Measurements from ENCODE around the gene TARP.
"Not testable (repeated sequence)": the region's sequence is repeated elsewhere in the genome, so short reads cannot be mapped to it uniquely, and the experiment has no call there.

TARP gene

DNA sequence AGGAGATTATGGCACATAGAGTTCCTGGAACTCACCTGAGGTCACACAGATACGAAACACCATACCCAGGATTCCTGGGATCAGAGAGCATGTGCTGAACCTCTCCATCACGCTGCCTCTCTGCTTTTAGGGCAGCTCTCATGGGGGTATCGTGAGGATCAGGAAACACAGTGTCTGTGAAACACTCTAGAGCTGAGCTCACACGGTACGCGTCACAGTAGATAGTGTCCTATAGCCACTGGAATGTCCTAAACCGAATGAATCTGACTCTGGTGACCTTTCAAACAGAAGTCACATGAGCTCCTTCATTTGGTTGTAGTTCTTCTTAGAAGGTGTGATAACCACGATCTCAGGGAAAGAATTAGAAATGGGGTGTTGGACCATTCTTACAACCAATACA lies 14.3 kb downstream of the TARP start:
- not testable (repeated sequence) for DNase-seq

DNA sequence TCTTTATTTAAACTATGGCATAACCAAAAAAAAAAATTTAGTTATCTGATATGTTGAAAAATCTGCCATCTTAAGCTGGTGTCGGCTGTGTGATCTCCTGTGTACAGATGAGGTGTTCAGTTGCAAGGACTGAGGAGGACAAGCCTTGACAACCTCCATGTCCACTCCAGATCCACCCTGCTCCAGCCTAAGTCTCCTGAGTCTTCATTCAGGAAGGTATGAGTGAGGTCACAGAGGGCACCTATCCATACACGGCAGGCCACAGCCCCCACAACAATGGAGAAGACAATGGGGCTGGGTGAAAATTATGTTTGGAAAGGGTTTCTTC lies 16.1 kb downstream of the TARP start:
- DNase-seq = no peak

DNA sequence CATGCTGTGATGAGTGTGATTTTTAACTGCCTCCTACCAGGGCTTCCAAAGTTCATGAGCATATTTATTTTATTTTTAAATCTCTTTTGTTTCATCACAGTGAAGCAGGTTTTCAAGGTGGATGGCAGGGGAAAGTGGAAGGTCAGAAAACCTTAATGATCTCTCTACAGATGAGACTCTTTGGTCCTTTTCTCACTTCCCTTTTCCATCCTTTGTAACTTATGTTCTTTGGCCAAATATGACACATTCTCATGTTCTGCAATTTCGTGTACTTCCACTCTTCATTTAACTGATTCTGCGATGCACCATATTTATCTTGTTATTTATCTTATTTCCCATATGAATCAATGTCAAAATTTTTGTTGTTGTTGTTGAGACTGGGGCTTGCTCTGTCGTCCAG lies 23.6 kb downstream of the TARP start:
- DNase-seq = not testable (repeated sequence)

GRCh38 chr7:38248069-38248567 lies 25.3 kb downstream of the TARP start:
- DNase-seq = no peak

GRCh38 chr7:38245409-38245977 lies 27.9 kb downstream of the TARP start:
- DNase-seq = no peak

DNA sequence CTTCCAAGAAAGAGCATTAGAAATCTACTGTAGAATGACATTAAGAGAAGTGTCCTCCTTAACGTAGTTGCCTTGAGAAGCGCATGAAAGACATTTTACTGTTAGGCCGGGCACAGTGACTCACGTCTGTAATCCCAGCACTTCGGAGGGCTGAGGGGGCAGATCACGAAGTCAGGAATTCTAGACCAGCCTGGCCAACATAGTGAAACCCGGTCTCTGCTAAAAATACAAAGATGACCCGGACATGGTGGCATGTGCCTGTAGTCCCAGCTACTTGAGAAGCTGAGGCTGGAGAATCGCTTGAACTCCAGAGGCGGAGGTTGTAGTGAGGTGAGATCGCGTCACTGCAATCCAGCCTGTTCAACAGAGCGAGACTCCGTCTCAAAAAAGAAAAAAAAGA lies 28.9 kb downstream of the TARP start:
- no peak for DNase-seq

GRCh38 chr7:38243345-38243744 lies 30.1 kb downstream of the TARP start:
- DNase-seq = not testable (repeated sequence)

GRCh38 chr7:38242814-38243213 lies 30.6 kb downstream of the TARP start:
- no peak for DNase-seq

DNA sequence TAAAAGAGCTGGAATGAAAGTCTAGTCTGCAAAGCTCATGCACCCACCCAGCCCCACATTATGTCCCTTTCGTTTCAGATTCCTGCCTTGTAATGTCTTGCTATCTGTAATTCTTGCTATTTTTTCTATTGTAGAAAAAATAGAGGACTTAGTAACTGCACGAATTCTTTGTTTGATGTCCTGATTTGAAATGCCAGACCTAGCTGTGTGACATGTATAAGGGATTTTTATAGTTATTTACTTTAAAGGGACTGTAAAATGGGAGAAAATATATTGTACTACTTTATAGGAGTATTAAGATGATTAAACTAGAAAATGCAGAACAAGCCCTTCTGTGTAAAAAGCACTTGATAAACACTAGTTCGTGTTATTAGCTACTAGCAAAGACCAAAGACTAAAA lies 32.4 kb downstream of the TARP start:
- no peak for DNase-seq

DNA sequence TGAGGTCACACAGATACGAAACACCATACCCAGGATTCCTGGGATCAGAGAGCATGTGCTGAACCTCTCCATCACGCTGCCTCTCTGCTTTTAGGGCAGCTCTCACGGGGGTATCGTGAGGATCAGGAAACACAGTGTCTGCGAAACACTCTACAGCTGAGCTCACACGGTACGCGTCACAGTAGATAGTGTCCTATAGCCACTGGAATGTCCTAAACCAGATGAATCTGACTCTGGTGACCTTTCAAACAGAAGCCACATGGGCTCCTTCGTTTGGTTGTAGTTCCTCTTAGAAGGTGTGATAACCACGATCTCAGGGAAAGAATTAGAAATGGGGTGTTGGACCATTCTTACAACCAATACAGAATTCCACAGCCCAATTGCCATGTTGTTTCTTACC lies 34.3 kb downstream of the TARP start:
- not testable (repeated sequence) for DNase-seq

GRCh38 chr7:38235606-38236005 lies 37.8 kb downstream of the TARP start:
- DNase-seq = no peak

GRCh38 chr7:38234759-38235158 lies 38.7 kb downstream of the TARP start:
- DNase-seq = not testable (repeated sequence)

DNA sequence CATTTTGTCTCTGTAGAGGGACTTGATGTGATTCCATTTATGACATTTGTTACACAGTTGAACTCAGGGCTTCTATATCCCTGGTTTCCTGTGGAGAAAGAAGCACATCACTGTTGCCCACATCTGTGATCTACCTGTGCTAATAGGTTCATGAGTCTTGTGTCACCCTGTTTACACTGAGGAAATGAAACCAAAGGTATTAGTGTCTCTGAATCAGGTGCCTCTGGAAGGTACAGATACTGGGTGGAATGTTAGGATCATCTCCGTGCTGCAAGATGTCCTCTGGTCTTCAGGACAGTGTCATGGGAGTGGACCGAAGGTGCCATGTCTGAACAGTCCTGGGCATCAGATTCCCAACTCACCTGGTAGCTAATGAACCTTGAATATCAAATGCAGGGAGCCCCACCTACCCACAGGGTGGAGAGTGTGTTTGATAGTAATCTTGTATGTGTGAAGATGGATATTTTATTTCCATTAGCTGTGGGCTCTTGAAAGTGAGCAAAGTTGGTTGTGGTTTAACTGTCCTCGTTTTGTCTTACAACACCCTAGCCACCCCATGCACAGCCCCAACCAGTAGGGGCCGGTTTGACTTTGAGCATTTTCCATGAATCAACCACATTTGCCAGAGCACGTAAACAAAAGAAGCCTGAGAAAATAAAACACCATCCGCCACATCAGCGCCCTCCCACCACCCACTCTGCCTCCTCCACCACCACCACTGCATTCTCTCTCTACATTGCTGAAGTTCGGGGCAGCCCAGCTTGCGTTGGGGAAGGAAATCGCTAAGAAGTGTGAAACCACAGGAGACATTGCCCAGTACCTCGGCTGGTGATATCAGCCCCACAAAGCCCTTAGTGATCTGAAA lies 40.7 kb downstream of the TARP start:
- peak; percentile 42 for DNase-seq

- no peak for DNase-seq
These were observed 43.4 kb downstream of the TARP start for GRCh38 chr7:38229884-38230642.

DNA sequence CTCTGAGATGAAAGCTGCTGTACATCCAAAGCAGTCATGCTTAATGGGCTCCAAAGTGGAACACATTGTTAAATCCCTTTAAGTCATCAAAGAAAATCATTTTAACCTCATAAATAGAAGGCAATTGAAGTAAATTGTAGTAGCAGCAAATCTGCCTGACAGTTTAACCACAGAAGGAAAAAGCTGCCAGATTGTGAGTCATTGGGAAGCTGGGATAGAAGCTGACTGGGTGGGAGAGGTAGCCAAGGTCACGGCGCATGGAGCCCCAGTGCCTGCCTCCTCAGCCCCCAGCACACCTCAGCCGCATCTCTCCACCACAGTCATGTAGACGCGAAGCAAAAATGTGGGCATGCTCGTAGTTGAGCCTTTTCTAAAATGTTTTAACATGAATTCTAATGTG lies 44.0 kb downstream of the TARP start:
- no peak for DNase-seq

- DNase-seq = no peak
These were observed 49.0 kb downstream of the TARP start for GRCh38 chr7:38224392-38224791.

GRCh38 chr7:38223306-38223705 lies 50.1 kb downstream of the TARP start:
- no peak for DNase-seq

DNA sequence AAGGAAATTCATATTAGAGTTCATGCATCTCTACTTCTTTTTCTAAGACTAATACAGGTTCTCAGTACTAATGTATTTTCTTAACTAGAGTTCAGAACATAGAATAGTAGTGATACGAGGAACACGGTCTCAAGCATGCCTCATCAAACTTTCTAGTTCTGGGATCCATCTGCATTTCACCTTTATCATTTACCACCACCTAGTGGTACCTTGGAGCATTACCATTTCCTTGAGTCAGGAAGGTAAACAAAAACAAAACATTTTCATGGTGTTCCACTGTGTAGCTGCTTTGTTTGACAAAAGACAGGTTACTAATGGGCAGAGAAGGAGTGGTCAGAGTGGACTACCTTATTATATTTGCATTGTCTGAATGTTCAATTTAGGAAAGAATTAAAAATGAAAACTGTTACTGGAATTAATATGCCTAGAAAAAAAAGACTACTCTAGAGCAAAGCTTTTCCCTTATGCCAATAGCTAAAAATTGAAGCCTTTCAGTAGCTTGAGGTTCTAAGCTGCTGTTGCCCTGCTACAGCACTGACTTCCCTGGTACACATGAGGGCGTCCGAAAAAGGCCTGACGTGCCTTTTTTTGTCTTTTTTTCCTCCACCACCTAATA lies 50.8 kb downstream of the TARP start:
- DNase-seq = no peak

- DNase-seq = no peak
These were observed 53.0 kb downstream of the TARP start for GRCh38 chr7:38220452-38220851.

DNA sequence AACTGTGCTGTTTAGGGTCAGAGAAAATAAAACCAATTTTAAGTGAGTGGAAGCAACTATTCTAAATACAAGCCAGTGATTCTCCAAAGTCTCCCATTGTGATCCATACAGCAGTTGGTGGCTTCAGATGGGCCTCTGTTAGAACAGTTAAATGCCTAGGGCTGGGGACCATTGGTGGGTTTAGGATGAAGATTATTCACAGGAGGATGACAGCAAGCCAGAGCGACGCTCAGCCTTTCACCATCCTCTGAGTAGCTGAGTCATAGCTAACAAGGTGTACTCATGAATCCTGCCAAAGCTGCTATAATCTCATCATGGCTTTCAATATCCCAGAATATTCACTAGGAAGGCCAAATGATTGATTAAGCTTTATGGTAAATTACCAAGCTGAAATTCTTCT lies 55.8 kb downstream of the TARP start:
- DNase-seq = no peak

GRCh38 chr7:38215735-38216670 lies 57.4 kb downstream of the TARP start:
- DNase-seq = peak; percentile 57

- no peak for DNase-seq
These were observed 58.3 kb downstream of the TARP start for GRCh38 chr7:38215115-38215514.

Data from stimulated activated CD4-positive, alpha-beta T cell treated with anti-CD3 and anti-CD28 coated beads, Interleukin-12 subunit alpha, Interleukin-12 subunit beta, amount 100 ng/mL, for 4 hours (primary cell).